Pons (tissue), 1 donor: Measurements from ENCODE around the gene MMEL1.
"Not testable (repeated sequence)": the region's sequence is repeated elsewhere in the genome, so short reads cannot be mapped to it uniquely, and the experiment has no call there.

Experiments
- DNase-seq: peaks from one replicate; pipeline ENCODE4 v3.0.0-alpha.2; 2016; ENCODE audit warnings: low spot score

MMEL1 gene

GRCh38 chr1:2632561-2633361 is at the start of gene MMEL1:
MMEL1 (minus strand) TSS chr1:2633016; CDS start chr1:2629484, 3,532 bp downstream.
- no peak for DNase-seq

- DNase-seq: not testable (repeated sequence)
Observed at GRCh38 chr1:2676726-2677125, 43.9 kb upstream of the MMEL1 start.

DNA sequence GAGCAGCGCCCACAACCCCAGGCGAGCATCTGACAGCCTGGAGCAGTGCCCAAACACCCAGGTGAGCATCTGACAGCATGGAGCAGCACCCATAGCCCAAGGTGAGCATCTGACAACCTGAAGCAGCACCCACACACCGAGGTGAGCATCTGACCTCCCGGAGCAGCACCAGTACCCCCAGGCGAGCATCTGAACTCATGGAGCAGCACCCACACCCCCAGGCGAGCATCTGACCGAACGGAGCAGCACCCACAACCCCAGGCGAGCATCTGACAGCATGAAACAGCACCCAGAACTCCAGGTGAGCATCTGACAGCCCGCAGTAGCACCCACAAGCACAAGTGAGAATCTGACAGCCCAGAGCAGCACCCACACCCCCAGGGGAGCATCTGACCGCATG is 38.8 kb upstream of the MMEL1 start:
- not testable (repeated sequence) for DNase-seq

DNA sequence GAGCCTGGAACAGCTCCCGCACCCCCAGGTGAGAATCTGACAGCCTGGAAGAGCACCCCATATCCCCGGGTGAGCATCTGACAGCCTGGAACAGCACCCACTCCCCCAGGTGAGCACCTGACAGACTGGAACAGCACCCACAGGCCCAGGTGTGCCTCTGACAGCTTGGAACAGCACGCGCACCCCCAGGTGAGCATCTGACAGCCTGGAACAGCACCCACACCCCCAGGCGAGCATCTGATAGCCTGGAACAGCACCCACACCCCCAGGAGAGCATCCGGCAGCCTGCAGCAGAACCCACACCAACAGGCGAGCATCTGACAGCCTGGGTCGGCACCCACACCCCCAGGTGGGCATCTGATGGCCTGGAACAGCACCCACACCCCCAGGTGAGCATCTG is 27.0 kb upstream of the MMEL1 start:
- not testable (repeated sequence) for DNase-seq

DNA sequence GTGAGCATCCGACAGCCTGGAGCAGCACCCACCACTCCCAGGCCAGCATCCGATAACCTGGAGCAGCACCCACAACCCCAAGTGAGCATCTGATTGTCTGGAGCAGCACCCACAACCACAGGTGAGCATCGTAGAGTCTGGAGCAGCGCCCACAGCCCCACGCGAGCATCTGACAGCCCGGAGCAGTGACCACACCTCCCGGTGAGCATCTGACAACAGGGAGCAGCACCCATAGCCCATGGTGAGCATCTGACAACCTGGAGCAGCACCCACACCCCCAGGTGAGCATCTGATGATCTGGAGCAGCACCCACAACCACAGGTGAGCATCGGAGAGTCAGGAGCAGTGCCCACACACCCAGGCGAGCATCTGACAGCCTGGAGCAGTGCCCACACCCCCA is 25.1 kb upstream of the MMEL1 start:
- DNase-seq: not testable (repeated sequence)

DNA sequence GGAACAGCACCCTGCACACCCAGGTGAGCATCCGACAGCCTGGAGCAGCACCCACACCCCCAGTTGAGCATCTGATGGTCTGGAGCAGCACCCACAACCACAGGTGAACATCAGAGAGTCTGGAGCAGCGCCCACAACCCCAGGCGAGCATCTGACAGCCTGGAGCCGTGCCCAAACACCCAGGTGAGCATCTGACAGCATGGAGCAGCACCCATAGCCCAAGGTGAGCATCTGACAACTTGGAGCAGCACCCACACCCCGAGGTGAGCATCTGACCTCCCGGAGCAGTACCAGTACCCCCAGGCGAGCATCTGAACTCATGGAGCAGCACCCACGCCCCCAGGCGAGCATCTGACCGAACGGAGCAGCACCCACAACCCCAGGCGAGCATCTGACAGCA is 24.3 kb upstream of the MMEL1 start:
- DNase-seq: not testable (repeated sequence)

GRCh38 chr1:2655598-2656434 is 23.0 kb upstream of the MMEL1 start:
- DNase-seq: not testable (repeated sequence)

DNA sequence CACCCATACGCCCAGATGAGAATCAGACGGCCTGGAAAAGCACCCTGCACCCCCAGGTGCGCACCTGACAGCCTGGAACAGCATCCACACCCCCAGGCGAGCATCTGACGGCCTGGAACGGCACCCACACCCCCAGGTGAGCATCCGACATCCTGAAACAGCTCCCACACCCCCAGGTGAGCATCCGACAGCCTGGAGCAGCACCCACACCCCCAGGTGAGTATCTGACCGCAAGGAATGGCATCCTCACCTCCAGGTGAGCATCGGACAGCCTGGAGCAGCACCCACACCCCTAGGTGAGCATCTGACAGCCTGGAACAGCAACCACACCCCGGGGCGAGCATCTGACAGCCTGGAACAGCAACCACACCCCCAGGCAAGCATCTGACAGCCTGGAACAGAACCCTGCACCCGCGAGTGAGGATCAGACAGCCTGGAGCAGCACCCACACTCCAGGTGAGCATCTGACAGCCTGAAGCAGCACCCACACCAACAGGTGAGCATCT is 21.7 kb upstream of the MMEL1 start:
- DNase-seq: not testable (repeated sequence)

- not testable (repeated sequence) for DNase-seq
Observed at GRCh38 chr1:2653741-2654442, 21.1 kb upstream of the MMEL1 start.

- not testable (repeated sequence) for DNase-seq
Observed at GRCh38 chr1:2652926-2653571, 20.2 kb upstream of the MMEL1 start.

- DNase-seq: not testable (repeated sequence)
Observed at GRCh38 chr1:2652152-2652925, 19.5 kb upstream of the MMEL1 start.

GRCh38 chr1:2650967-2651645 is 18.3 kb upstream of the MMEL1 start:
- no peak for DNase-seq

- DNase-seq: no peak
Observed at GRCh38 chr1:2646837-2647236, 14.0 kb upstream of the MMEL1 start.

DNA sequence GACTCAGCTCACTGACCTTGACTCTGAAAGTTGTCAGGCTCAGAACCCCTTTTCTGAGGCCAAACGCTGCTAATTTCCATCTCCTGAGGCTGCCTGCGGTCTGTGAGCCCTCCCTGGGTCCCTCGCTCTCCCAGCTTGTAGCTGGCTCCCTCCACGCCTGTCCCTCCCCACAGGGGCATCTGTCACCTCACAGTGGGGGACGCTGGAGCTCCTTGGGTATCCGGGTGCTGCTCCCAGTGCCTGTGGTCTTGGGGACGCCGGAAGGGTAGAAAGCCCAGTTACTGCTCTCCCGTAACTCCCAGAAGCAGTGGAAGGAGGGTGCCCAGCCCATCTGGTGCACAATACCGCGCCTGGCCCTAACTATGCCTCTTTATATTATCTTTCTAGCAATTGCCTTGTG is 13.0 kb upstream of the MMEL1 start:
- DNase-seq: no peak

- DNase-seq: no peak
Observed at GRCh38 chr1:2645143-2645542, 12.3 kb upstream of the MMEL1 start.

DNA sequence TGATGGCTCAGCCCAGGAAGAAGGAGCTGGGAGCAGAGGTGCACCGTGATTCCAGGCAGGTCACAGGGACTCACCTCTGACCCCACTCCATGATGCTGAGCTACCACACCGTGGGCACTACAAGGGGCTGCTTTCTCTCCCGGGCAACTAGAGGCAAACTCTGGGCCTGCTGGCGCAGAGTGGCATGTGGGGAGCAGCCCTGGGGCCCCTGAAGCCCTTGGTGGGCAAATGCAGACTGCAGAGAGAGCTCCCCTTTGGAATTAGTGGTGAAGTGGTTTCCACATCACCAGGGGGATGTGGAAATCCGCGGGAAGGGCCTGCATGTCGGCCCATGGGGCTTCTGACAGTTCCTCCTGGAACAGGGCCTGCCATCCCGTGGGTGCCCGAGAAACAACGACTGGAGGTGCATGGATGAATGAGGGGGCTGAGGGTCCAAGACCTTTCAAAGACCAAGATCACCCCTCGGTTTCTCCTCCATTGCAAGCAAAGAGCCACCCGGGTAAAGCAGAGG is 11.8 kb upstream of the MMEL1 start:
- DNase-seq: no peak

GRCh38 chr1:2644171-2644570 is 11.4 kb upstream of the MMEL1 start:
- no peak for DNase-seq

DNA sequence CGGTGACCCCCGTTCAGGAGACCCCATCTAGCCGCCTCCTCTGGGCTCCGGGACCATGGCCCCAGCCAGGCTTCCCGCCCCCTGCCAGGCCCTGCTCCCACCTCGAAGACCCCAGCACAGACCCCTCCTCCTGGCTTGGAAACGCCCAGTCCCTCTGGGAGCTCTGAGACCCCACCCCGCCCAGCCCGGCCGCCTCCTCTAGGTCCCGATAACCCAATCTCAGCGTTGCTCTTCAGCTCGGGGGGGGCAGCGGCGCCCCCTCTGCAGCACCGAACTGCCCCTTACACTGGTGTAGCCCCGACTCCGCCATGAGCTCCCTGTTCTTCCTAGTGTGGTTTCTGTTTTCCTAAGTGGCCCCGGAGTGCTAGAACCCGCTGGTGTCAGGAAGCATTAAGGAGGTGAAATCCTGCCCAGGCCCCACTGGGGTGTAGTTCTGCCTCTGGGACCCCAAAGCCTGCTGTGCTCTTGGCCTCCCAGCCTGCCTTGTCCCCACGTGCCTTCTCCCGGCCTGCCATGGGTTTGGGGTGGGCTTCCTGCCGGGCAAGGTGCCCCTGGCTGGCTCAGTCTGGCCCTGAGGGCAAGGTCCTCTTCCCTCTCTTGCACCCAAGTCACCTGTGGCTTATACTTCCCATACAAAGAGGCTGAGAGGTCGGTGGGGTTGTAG is 10.7 kb upstream of the MMEL1 start:
- no peak for DNase-seq
